Vagina (tissue), 2 donors: Measurements from ENCODE around the gene EFNB2.

Source experiments
- POLR2A ChIP-seq, 2 donors: fragments of 450-650 bp; IDR thresholded peaks; one replicate each; pipeline ENCODE4 v1.6.1; 2017; ENCODE audit warnings: antibody characterized with exemption in 2 of 2, mild to moderate bottlenecking in 2 of 2, moderate library complexity in 2 of 2
- POLR2AphosphoS5 ChIP-seq, 2 donors: sonication (generic); formaldehyde crosslinking; IDR thresholded peaks; one replicate each; pipeline ENCODE4 v1.9.0; 2017; ENCODE audit warnings: antibody characterized with exemption in 2 of 2, mild to moderate bottlenecking in 2 of 2, low read depth in 1 of 2; ENCODE audit not compliant: insufficient read depth in 1 of 2
- TF ChIP-seq, protein P1 (sequence below), 3 experiments: fragments of 450-650 bp in 2 of 3; fragments of 200-600 bp in 1 of 3; sonication (generic) in 1 of 3; IDR thresholded peaks; one replicate each; pipeline ENCODE4 v1.5.1; 2017 to 2019; ENCODE audit warnings: antibody characterized with exemption in 3 of 3, mild to moderate bottlenecking in 2 of 3, moderate library complexity in 2 of 3

DNA sequence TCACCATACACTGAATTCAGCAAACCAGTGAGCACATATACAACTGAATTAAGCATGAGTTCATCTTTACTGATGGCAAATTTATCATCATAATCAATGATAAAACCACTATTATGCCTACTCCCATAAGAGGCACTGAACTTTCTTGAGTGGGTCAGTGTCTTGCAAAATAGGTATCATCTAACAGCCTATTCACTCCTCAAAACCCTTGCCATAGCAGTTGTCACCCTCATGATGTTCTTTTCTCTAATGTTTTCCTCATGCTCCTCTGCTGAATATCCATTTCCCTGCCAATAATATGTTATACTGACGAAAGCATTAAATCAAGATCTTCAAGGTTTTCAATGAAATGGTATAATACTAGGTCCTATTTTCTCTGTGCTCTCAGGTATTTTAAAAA lies 26.8 kb upstream of the EFNB2 start:
- TF ChIP-seq, protein P1, sequence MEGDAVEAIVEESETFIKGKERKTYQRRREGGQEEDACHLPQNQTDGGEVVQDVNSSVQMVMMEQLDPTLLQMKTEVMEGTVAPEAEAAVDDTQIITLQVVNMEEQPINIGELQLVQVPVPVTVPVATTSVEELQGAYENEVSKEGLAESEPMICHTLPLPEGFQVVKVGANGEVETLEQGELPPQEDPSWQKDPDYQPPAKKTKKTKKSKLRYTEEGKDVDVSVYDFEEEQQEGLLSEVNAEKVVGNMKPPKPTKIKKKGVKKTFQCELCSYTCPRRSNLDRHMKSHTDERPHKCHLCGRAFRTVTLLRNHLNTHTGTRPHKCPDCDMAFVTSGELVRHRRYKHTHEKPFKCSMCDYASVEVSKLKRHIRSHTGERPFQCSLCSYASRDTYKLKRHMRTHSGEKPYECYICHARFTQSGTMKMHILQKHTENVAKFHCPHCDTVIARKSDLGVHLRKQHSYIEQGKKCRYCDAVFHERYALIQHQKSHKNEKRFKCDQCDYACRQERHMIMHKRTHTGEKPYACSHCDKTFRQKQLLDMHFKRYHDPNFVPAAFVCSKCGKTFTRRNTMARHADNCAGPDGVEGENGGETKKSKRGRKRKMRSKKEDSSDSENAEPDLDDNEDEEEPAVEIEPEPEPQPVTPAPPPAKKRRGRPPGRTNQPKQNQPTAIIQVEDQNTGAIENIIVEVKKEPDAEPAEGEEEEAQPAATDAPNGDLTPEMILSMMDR (IDR thresholded peaks at IDR 0.05), result no peak
- TF ChIP-seq POLR2A (IDR thresholded peaks at IDR 0.05), result no peak
- TF ChIP-seq POLR2AphosphoS5 (IDR thresholded peaks at IDR 0.05; ENCODE audit: insufficient read depth in 1 of 2, low read depth in 1 of 2), result no peak
